DOHH2 (cell line): Measurements from ENCODE around the gene SMARCA4.

Experiments
- CTCF ChIP-seq: fragments of 200-600 bp; sonication (generic); IDR thresholded peaks from one replicate; pipeline ENCODE4 v1.5.1; 2014; ENCODE audit warnings: antibody characterized with exemption, mild to moderate bottlenecking, low read depth, low read length; ENCODE audit not compliant: poor library complexity, severe bottlenecking
- EZH2phosphoT487 ChIP-seq: fragments of 200-600 bp; sonication (generic); IDR thresholded peaks from 2 replicates; pipeline ENCODE4 v1.6.1; 2017; ENCODE audit warnings: borderline replicate concordance, mild to moderate bottlenecking, antibody characterized with exemption, low read length, moderate library complexity, mixed read lengths

- TF ChIP-seq EZH2phosphoT487 (no peak), CTCF (no peak)
Observed at GRCh38 chr19:11025006-11025405, 64.2 kb downstream of the SMARCA4 start.
